Measurements from ENCODE around the gene C7orf33. TPM values are rescaled to one million over a fixed set of nuclear protein-coding genes. Genes with fewer than 3 reads are reported as not detected.

Gene C7orf33, protein sequence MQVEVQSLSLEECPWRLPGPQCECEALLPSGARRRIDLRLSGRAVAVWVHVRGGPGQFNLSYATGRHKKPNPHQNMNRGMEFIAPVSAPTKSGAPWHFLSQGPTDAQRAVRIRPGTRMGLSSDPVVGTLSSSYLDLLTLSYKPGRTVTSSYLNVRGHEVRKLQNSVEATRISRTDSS
- total RNA-seq, result not detected

DNA sequence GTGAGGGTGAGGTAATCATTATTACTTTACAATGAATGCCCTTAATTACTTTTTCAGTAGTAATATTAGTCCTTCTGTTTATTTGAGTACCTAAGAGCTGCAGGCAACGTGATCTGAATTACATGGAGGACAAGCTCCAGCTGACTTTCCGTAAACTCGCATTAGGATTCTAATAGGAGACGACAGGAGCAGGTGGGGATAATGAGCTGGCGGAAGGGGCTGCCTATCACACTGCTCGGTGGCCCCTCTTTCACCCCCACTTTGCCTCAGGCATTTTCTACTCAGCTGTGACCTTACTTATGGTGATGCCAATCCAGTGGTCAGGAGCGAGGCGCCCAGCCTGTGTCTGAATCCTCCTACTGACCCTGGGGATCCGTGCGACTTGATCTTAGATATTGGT, at the start of gene C7orf33:
Gene C7orf33 (plus strand): TSS at position 296 of the 400 bp plus-strand sequence. CDS start 160 bp downstream, outside the sequence.
- in situ Hi-C loops (cut with MboI; ENCODE audit: low pct_ligation_motif_present in 1 of 4, low pct_unique_long_range_greater_than_20kb in 1 of 4, low sequenced_read_pairs in 3 of 4) (no loop called here), intact Hi-C loops (cut with DNase I; ENCODE audit: low total_unique reads) (no loop called here)
- WGBS, 2 donors (ENCODE audit: low coverage in 1 of 2), result 80% methylated on average over 3 to 10 of the region's 10 CpGs

DNA sequence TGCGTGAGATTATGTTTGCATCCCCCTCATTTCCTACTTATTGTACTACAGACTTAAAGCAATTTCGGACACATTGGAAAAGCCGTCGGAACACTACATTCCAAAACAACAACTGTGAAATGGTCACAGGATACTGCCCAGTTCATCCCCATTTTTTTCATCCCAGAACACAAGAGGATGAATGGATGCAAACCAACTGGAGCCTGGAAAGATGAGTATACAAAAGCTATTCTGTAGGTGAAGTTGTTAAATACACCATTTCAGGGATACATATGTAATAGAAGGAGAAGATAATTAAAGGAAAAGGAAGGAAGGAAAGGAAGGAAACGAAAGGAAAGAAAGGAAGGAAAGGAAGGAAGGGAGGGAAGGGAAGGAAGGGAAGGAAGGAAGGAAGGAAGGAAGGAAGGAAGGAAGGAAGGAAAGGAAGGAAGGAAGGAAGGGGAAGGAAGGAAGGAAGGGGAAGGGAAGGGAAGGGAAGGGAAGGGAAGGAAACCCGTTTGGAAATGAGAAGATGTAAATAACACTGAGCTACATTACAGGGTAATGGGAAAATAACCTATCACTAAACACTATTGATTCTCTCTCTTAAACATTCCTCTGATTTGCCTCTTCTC, 48.6 kb upstream of the C7orf33 start:
- H3K27me3 ChIP-seq, result no peaks in the 10 kb centered on the region
- in situ Hi-C loops (cut with MboI; ENCODE audit: low pct_ligation_motif_present in 1 of 4, low pct_unique_long_range_greater_than_20kb in 1 of 4, low sequenced_read_pairs in 3 of 4) (no loop called here), intact Hi-C loops (cut with DNase I; ENCODE audit: low total_unique reads) (no loop called here)
- TF ChIP-seq, protein P1, sequence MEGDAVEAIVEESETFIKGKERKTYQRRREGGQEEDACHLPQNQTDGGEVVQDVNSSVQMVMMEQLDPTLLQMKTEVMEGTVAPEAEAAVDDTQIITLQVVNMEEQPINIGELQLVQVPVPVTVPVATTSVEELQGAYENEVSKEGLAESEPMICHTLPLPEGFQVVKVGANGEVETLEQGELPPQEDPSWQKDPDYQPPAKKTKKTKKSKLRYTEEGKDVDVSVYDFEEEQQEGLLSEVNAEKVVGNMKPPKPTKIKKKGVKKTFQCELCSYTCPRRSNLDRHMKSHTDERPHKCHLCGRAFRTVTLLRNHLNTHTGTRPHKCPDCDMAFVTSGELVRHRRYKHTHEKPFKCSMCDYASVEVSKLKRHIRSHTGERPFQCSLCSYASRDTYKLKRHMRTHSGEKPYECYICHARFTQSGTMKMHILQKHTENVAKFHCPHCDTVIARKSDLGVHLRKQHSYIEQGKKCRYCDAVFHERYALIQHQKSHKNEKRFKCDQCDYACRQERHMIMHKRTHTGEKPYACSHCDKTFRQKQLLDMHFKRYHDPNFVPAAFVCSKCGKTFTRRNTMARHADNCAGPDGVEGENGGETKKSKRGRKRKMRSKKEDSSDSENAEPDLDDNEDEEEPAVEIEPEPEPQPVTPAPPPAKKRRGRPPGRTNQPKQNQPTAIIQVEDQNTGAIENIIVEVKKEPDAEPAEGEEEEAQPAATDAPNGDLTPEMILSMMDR (IDR thresholded peaks at IDR 0.05), result no peak
- no peak for TF ChIP-seq POLR2AphosphoS5 (IDR thresholded peaks at IDR 0.05)
- no peak for TF ChIP-seq POLR2A (IDR thresholded peaks at IDR 0.05)
- TF ChIP-seq EP300 (IDR thresholded peaks at IDR 0.05; ENCODE audit: low read depth), result no peak
- H3K9me3 ChIP-seq, result no peaks in the 10 kb centered on the region
- H3K4me3 ChIP-seq, result no peak overlapping the region
- no peaks in the 10 kb centered on the region for H3K4me1 ChIP-seq
- H3K36me3 ChIP-seq, result no peaks in the 10 kb centered on the region
- no peak overlapping the region for H3K27ac ChIP-seq
- DNase-seq, result no peak
- WGBS, 2 donors (ENCODE audit: low coverage in 1 of 2), result 86% methylated on average over 6 of the region's 6 CpGs

More for the DNA sequence above, at the start of gene C7orf33:
- no peak within 1 kb of the TSS for H3K4me3 ChIP-seq
- DNase-seq, result no peak
- H3K9me3 ChIP-seq, result no peaks in the 10 kb centered on the region
- H3K36me3 ChIP-seq, result no peaks in the 10 kb centered on the region
- peaks cover 5% of the 10 kb centered on the region for H3K27me3 ChIP-seq
- H3K4me1 ChIP-seq, result no peaks in the 10 kb centered on the region
- TF ChIP-seq POLR2AphosphoS5 (IDR thresholded peaks at IDR 0.05), result no peak
- TF ChIP-seq, protein P1 (IDR thresholded peaks at IDR 0.05), result no peak
- TF ChIP-seq EP300 (IDR thresholded peaks at IDR 0.05; ENCODE audit: low read depth), result no peak
- TF ChIP-seq POLR2A (IDR thresholded peaks at IDR 0.05), result no peak
- H3K27ac ChIP-seq, result no peak within 1 kb of the TSS

DNA sequence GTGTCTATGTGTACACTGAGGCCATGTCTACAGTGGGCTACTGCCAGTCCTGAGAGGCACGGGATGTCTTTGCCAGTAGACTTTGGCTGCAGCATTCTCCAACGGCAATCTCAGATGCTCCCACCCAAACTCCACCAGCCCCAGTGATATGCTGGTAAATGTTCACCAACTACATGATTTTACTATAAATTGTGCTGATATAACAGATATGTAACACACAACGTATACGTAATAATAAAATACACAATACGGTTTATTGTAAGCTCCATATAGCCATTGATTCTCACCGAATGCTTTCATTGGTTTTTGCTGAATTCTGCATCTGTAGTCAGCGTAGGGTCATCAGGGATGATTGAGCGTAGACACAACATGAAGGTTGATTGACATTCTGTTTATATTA, 47.3 kb upstream of the C7orf33 start:
- H3K4me1 ChIP-seq, result no peaks in the 10 kb centered on the region
- TF ChIP-seq, protein P1 (IDR thresholded peaks at IDR 0.05), result no peak
- TF ChIP-seq EP300 (IDR thresholded peaks at IDR 0.05; ENCODE audit: low read depth), result no peak
- TF ChIP-seq POLR2AphosphoS5 (IDR thresholded peaks at IDR 0.05), result no peak
- no peak for TF ChIP-seq POLR2A (IDR thresholded peaks at IDR 0.05)
- H3K4me3 ChIP-seq, result no peak overlapping the region
- intact Hi-C loops (cut with DNase I; ENCODE audit: low total_unique reads), result no loop called here
- H3K27ac ChIP-seq, result no peak overlapping the region
- no peaks in the 10 kb centered on the region for H3K27me3 ChIP-seq
- in situ Hi-C loops (cut with MboI; ENCODE audit: low pct_ligation_motif_present in 1 of 4, low pct_unique_long_range_greater_than_20kb in 1 of 4, low sequenced_read_pairs in 3 of 4), result no loop called here
- H3K36me3 ChIP-seq, result no peaks in the 10 kb centered on the region
- no peak for DNase-seq
- 94 to 97% methylated on average over 6 to 8 of the region's 8 CpGs for WGBS, 2 donors (ENCODE audit: low coverage in 1 of 2)
- no peaks in the 10 kb centered on the region for H3K9me3 ChIP-seq

DNA sequence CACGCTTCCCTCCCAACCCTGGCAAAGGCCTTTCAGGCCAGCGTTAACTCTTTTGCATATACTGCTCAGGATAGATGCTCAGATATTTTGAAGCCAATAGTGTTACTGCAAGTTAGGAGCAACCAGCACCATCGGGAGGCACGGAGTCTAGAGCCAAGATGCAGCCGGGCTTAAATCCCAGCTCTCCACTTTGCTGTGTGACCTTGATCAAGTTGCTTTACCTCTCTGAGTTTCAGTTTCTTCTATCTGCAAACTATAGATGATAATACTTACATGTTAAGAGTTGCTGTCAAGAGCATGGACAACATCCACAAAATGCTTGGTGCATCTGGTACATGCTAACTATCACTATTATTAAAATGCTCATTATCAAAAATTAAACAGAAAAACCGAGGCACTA, 45.4 kb upstream of the C7orf33 start:
- in situ Hi-C loops (cut with MboI; ENCODE audit: low pct_ligation_motif_present in 1 of 4, low pct_unique_long_range_greater_than_20kb in 1 of 4, low sequenced_read_pairs in 3 of 4) (no loop called here), intact Hi-C loops (cut with DNase I; ENCODE audit: low total_unique reads) (no loop called here)
- no peaks in the 10 kb centered on the region for H3K9me3 ChIP-seq
- no peak overlapping the region for H3K4me3 ChIP-seq
- no peaks in the 10 kb centered on the region for H3K27me3 ChIP-seq
- H3K27ac ChIP-seq, result no peak overlapping the region
- 84 to 96% methylated on average over 4 to 6 of the region's 6 CpGs for WGBS, 2 donors (ENCODE audit: low coverage in 1 of 2)
- TF ChIP-seq, protein P1 (IDR thresholded peaks at IDR 0.05), result no peak
- no peak for TF ChIP-seq POLR2A (IDR thresholded peaks at IDR 0.05)
- no peak for TF ChIP-seq EP300 (IDR thresholded peaks at IDR 0.05; ENCODE audit: low read depth)
- TF ChIP-seq POLR2AphosphoS5 (IDR thresholded peaks at IDR 0.05), result no peak
- no peaks in the 10 kb centered on the region for H3K4me1 ChIP-seq
- no peaks in the 10 kb centered on the region for H3K36me3 ChIP-seq
- no peak for DNase-seq

Measured in transverse colon (tissue), 4 donors.